HG02759 (cell line): ENCODE measurements around the gene DGKG.

Experiments
- ATAC-seq: cut with Tn5 transposase; IDR thresholded peaks from one replicate; pipeline ENCODE4 v1.9.1; 2021; ENCODE audit warnings: mild to moderate bottlenecking, moderate library complexity; ENCODE audit not compliant: unreplicated experiment

DGKG gene

DNA sequence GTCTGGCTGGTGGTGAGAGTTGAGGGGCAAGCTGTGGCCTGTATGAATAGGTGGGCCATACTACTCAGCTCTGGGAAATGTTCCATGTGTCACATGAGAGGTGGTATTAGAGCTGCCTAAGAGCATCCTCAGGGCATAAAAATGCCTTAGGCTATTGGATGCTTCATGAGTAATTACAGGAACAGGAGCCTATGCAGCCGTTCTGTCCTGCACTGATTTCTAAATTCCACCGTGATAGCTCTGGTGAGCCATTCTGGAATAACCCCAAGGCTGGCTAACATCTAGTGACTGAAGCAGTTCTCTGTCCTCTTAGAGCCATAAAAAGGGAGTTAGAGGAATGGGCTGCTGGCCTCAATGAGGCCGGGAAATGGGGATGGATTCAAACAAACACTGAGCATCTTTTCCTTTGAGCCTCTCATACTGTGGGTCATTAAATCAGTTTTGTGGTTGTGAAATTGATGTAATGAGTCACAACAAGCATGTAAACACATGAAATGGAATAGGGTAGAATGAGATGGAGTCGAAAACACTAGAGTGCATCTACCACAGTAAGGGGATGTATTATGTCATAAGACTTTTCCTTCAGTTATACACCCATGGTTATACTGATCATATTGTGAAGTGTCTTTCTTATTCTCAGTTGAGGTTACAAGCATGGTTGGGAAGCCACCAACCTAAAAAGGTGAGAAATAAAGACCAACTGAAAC lies 41.0 kb downstream of the DGKG start:
- ATAC-seq: no peak

- ATAC-seq: no peak
Observed at GRCh38 chr3:186319945-186320344, 42.1 kb downstream of the DGKG start.

GRCh38 chr3:186318135-186318534 lies 43.9 kb downstream of the DGKG start:
- no peak for ATAC-seq

DNA sequence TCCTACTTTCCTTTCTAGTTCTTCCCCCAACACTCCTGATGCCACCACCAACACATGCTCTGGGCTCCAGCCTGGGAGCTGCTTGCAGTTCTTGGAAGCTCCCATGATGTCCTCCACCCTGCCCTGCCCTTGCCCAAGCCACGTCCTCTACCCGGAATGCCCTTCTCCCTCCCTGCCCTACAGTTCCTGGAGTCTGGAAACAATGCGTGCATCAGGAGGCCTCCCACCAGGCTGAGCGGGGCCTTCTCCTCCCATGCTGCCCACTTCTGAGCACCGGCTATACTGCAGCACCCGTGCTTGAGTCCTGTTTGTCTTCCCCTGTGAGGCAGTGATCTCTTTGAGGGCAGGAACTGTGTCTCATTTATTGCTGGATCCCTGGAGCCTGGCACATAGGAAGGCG lies 44.6 kb downstream of the DGKG start:
- no peak for ATAC-seq

- no peak for ATAC-seq
Observed at GRCh38 chr3:186316666-186317260, 45.3 kb downstream of the DGKG start.

GRCh38 chr3:186315581-186316354 lies 46.3 kb downstream of the DGKG start:
- ATAC-seq: no peak

- no peak for ATAC-seq
Observed at GRCh38 chr3:186314896-186315295, 47.1 kb downstream of the DGKG start.

DNA sequence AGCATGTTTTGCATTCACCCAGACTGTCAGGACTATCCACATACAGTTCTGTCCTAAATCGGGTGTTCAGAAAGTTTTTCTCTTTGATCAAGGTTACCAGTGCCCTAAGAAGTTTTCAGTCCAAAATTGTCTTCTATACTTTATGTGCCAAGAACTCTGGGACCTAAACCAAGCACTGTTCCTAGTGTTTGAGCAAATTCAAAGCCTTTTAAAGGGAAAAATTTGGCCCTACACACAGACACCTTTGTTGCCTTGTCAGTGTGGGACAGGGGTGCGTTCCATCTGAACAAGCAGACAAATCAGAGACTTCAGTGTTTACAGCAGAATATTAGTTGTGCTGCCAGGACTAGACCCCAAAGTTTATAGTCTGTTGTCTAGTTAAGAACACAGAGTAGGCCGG lies 50.6 kb downstream of the DGKG start:
- no peak for ATAC-seq

GRCh38 chr3:186308549-186308948 lies 53.5 kb downstream of the DGKG start:
- ATAC-seq: no peak

DNA sequence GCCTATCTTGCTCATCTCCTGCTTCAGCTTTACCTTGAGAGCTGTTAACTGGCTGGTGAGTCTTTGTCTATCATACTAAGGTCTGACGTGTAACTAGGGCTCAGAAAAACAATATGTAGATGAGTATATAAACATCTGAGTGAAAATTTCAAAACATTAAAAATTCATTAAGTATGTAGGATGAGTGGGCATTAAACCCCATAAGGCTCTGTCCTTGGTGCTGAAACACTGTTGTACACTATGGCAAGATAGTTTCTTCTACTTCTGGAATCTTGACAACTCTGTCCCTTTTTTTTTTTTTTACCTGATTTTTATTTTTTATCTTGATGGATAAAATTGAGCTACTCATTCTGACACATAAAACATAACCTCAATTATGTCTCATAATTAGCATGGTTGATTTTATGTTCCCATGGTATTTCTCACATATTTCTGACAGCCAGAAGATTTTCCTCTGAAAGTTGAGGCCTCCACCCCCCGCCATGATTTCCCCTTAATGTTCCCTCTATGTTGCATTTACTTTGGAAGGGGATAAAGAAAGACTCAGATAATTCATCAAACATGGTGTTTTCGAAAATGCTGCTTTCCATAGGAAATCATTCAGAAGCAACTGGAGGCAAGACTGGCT lies 54.3 kb downstream of the DGKG start:
- no peak for ATAC-seq

DNA sequence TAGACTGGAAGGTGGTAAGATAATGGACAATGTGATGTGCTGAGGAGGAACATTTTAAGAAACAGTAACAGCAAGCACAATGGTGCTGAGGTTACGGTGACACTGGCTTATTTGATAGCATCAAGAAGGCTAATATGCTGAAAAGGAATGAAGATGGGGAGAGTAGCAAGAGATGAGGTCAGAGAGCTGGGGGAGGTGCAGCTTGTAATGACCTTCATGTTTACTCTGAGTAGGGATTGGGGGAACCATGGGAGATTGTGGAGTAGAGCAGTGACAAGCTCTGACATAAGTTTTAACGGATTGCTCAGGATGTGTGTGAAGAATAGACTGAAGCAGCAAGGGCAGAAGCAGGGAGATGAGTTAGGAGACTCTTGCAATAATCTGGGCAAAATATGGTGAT lies 56.7 kb downstream of the DGKG start:
- no peak for ATAC-seq

- no peak for ATAC-seq
Observed at GRCh38 chr3:186303965-186304364, 58.1 kb downstream of the DGKG start.

DNA sequence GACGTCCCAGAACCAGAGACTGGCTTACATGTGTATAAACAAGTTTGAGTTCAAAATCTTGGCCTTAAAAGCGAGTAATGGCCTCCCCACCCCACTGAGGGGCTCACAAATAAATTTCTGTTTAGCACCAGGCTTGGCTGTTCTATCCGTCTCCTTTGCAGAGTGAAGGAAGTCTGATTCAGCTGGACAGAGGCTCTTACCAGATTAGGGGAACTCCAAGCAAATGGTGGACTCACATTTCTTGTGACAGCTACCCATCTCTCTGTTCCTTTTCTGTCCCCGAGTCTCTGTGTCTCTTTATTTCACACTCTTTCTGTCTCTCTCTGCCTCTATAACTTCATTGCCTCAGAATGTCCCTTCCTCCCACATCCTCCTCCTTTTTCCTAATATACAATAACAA lies 62.7 kb downstream of the DGKG start:
- ATAC-seq: no peak

- no peak for ATAC-seq
Observed at GRCh38 chr3:186298876-186299275, 63.2 kb downstream of the DGKG start.

GRCh38 chr3:186290796-186291195 lies 71.2 kb downstream of the DGKG start:
- no peak for ATAC-seq

- ATAC-seq: no peak
Observed at GRCh38 chr3:186287711-186288110, 74.3 kb downstream of the DGKG start.

DNA sequence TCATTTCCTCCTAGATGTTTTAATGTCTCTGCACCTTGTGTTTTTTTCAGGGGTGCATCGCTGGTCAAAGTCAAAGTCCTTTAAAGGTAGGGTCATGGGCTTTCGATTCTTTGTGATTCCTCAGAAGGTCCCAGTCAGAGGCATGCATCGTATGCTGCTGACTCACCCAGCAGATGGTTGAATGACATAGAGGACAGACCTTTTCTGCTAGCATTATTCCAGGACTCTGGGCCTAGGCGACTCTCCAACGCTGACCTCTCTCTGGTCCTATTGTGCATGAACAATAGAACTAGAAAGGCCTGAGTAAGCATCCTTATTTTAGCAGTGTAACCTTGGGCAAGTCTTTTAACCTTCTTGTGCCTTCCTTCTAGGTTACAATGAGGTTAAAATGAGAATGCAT lies 75.9 kb downstream of the DGKG start:
- no peak for ATAC-seq

DNA sequence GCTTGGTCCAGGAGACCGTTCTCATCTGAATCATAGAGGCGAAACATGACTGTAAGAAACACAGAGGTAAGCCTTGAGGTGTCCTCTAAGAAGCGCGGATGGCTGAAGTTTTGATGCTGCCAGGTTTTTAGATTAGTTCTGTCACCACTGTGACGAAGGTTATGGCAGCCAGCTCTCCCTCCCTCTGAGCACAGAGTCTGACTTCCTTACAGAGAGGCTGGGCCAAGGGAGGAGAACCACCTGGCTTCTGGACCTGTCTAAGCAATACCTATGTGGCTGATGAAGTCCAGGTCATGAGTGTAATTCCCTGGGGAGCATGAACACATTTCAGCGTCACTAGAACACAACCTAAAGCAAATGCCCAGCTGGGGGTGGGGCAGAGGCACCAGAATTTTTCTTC lies 77.4 kb downstream of the DGKG start:
- no peak for ATAC-seq

DNA sequence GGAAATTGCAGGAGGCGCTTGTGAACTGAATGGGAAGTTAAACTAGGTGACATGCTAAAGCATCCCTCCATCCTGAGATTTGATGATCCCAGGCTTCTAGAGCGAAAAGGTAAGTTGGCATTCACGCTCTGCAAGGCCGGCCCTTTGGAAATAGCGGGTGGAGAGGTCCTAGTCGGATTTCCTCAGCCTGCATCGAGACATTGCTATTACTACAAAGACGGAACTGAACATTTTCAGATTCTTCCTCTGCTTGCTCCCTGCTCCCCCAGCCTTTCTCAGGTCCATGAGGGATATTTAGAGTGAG lies 77.7 kb downstream of the DGKG start:
- ATAC-seq: no peak

DNA sequence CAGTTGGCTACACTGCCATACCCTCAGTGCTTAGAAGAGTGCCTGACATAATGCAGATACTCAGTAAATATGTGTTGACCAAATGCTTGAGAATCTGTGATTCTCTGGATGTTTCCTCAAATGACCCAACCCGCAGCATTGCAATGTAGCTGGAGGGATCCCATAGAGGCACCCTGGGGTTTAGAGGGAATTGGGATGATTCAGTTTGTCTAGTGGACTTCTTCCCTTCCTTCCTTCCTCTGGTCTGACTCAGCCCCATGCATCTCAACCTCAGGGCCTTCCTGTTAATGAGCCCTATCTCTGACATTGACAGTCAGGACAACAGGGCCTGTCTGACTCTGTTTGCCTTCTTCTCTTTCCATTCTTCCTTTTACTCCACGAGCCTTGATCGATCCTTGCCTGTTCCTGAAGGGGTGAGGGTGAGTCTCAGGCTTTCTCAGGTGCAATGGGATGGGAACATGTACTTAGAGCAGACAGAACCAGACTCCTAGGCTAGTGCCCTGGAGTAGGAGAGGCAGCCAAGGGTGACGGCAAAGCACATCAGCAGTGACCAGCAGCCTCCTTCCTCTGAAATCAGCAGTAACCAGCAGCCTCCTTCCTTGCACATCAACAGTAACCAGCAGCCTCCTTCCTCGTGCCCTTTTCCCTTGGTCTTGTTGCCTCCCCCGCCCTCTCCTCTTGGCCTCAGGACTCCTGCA lies 78.2 kb downstream of the DGKG start:
- no peak for ATAC-seq

DNA sequence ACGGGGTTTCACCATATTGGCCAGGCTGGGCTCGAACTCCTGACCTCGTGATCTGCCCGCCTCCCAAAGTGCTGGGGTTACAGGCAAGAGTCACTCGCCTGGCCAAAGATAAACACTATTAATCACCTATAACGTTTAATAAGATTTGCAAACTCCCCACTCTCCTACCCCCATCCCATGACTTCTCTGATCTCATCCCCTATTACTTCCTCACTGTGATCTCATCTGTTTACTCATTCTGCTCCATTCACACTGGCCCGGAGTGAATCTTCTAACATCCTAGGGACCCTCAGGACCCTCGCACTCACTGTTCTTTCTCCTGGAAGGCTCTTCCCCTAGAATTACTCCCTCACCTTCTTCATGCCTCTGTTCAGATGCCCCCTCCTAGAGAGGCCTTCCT lies 78.9 kb downstream of the DGKG start:
- no peak for ATAC-seq
